HEK293 (cell line): Measurements from ENCODE around the gene GPR83.

Experiments
- HOXC10 ChIP-seq: sonication (generic); formaldehyde crosslinking; IDR thresholded peaks from 2 replicates; pipeline ENCODE4 v1.8.1; 2023; ENCODE audit warnings: mild to moderate bottlenecking, missing genetic modification reagents
- HOXD13 ChIP-seq: sonication (generic); formaldehyde crosslinking; IDR thresholded peaks from 2 replicates; pipeline ENCODE4 v1.8.0; 2022; ENCODE audit warnings: missing genetic modification reagents, borderline replicate concordance
- ZBTB20 ChIP-seq: fragments of 450-650 bp; formaldehyde crosslinking; IDR thresholded peaks from 2 replicates; pipeline ENCODE4 v1.5.1; 2016; ENCODE audit warnings: missing biosample characterization, missing genetic modification characterization
- ZBTB48 ChIP-seq: fragments of 450-650 bp; formaldehyde crosslinking; IDR thresholded peaks from 2 replicates; pipeline ENCODE4 v1.5.1; 2016; ENCODE audit warnings: missing biosample characterization, missing genetic modification characterization
- ZFP69B ChIP-seq: fragments of 450-650 bp; formaldehyde crosslinking; IDR thresholded peaks from 2 replicates; pipeline ENCODE4 v1.5.1; 2016; ENCODE audit warnings: missing biosample characterization, missing genetic modification characterization
- ZIC2 ChIP-seq: fragments of 450-650 bp; formaldehyde crosslinking; IDR thresholded peaks from 2 replicates; pipeline ENCODE4 v1.5.1; 2016; ENCODE audit warnings: missing biosample characterization, missing genetic modification characterization
- ZNF146 ChIP-seq: fragments of 450-650 bp; formaldehyde crosslinking; IDR thresholded peaks from 2 replicates; pipeline ENCODE4 v1.5.1; 2016; ENCODE audit warnings: missing biosample characterization, missing genetic modification characterization
- ZNF157 ChIP-seq: fragments of 450-650 bp; formaldehyde crosslinking; IDR thresholded peaks from 2 replicates; pipeline ENCODE4 v1.5.1; 2016; ENCODE audit warnings: missing biosample characterization, missing genetic modification characterization
- ZNF214 ChIP-seq: fragments of 450-650 bp; formaldehyde crosslinking; IDR thresholded peaks from 2 replicates; pipeline ENCODE4 v1.5.1; 2017; ENCODE audit warnings: missing biosample characterization, mild to moderate bottlenecking, missing genetic modification characterization, borderline replicate concordance
- ZNF223 ChIP-seq: fragments of 450-650 bp; formaldehyde crosslinking; IDR thresholded peaks from 2 replicates; pipeline ENCODE4 v1.5.1; 2016; ENCODE audit warnings: missing biosample characterization, missing genetic modification characterization
- ZNF324 ChIP-seq: fragments of 450-650 bp; formaldehyde crosslinking; IDR thresholded peaks from 2 replicates; pipeline ENCODE4 v1.5.1; 2016; ENCODE audit warnings: missing biosample characterization, missing genetic modification characterization
- ZNF335 ChIP-seq: fragments of 450-650 bp; formaldehyde crosslinking; conservative IDR thresholded peaks from 2 replicates; pipeline ENCODE4 v1.5.1; 2016; ENCODE audit warnings: missing biosample characterization, missing genetic modification characterization
- ZNF391 ChIP-seq: fragments of 450-650 bp; formaldehyde crosslinking; IDR thresholded peaks from 2 replicates; pipeline ENCODE4 v1.5.1; 2016; ENCODE audit warnings: low read depth, missing biosample characterization, missing genetic modification characterization, borderline replicate concordance
- ZNF423 ChIP-seq: fragments of 450-650 bp; formaldehyde crosslinking; IDR thresholded peaks from 2 replicates; pipeline ENCODE4 v1.5.1; 2016; ENCODE audit warnings: missing biosample characterization, missing genetic modification characterization
- ZNF473 ChIP-seq: fragments of 450-650 bp; formaldehyde crosslinking; IDR thresholded peaks from 2 replicates; pipeline ENCODE4 v1.5.1; 2017; ENCODE audit warnings: missing biosample characterization, missing genetic modification characterization
- TF ChIP-seq, protein P1 (sequence below): fragments of 450-650 bp; formaldehyde crosslinking; IDR thresholded peaks from 2 replicates; pipeline ENCODE4 v1.5.1; 2016; ENCODE audit warnings: missing biosample characterization, missing genetic modification characterization, low read depth
- TF ChIP-seq, protein P2 (sequence below): fragments of 450-650 bp; formaldehyde crosslinking; IDR thresholded peaks from 2 replicates; pipeline ENCODE4 v1.5.1; 2017; ENCODE audit warnings: missing biosample characterization, mild to moderate bottlenecking, missing genetic modification characterization, moderate library complexity
- TF ChIP-seq, protein P3 (sequence below): fragments of 450-650 bp; formaldehyde crosslinking; IDR thresholded peaks from 2 replicates; pipeline ENCODE4 v1.5.1; 2016; ENCODE audit warnings: missing biosample characterization, missing genetic modification characterization
- TF ChIP-seq, protein P4 (sequence below): fragments of 450-650 bp; formaldehyde crosslinking; IDR thresholded peaks from 2 replicates; pipeline ENCODE4 v1.5.1; 2016; ENCODE audit warnings: missing biosample characterization, missing genetic modification characterization
- TF ChIP-seq, protein P5 (sequence below): fragments of 450-650 bp; formaldehyde crosslinking; IDR thresholded peaks from 2 replicates; pipeline ENCODE4 v1.5.1; 2016; ENCODE audit warnings: missing biosample characterization, missing genetic modification characterization
- TF ChIP-seq, protein P6 (sequence below): fragments of 450-650 bp; formaldehyde crosslinking; IDR thresholded peaks from 2 replicates; pipeline ENCODE4; 2016; ENCODE audit warnings: missing biosample characterization, missing genetic modification characterization
- TF ChIP-seq, protein P7 (sequence below): fragments of 450-650 bp; formaldehyde crosslinking; IDR thresholded peaks from 2 replicates; pipeline ENCODE4 v1.5.1; 2016; ENCODE audit warnings: missing biosample characterization, missing genetic modification characterization, low read depth
- TF ChIP-seq, protein P8 (sequence below): fragments of 450-650 bp; formaldehyde crosslinking; IDR thresholded peaks from 2 replicates; pipeline ENCODE4 v1.5.1; 2016; ENCODE audit warnings: missing biosample characterization, missing genetic modification characterization

Gene GPR83

DNA sequence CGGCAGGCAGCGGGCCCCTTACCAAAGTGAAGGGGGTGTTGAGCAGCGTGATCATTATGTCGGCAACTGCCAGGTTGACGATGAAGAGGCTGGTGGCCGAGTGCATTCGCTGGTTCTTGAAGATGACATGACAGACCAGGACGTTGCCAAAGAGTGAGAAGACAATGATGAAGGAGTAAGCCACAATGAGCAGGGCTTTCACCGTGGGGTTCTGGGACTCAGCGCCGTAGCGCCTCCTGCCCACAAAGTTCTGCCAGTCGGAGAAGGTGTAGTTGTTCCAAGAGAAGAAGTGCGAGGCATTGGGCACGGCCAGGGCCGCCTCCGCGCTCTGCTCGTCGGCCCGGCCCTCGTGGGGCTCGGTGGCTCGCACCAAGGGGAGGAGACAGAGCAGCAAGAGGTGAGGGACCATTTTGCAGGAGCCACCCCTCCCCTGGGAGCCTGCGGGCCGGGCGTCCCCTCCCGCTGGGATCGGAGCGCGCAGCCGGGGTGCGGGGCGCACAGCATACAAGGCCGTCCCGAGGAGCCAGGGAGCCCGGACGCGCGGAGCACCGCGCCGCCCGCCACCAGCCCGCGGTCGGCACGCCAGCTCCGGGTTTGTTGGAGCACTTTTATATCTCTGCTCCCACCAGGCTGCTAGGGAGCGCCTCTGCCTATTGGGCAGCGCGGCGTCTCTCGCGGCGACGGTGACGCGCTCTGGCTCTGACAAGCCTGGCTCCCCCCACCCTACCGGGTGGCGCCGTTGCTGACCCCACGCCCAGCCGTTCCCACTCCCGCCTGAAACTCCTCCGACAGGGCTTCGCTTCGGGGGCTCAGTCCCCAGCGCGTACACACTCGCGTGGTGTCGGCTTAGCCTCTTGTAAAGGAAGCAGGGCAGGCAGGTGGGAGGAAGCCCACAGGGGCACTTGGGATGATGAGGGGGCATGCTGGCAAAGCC is at the start of gene GPR83 (continued):
- TF ChIP-seq, protein P1, sequence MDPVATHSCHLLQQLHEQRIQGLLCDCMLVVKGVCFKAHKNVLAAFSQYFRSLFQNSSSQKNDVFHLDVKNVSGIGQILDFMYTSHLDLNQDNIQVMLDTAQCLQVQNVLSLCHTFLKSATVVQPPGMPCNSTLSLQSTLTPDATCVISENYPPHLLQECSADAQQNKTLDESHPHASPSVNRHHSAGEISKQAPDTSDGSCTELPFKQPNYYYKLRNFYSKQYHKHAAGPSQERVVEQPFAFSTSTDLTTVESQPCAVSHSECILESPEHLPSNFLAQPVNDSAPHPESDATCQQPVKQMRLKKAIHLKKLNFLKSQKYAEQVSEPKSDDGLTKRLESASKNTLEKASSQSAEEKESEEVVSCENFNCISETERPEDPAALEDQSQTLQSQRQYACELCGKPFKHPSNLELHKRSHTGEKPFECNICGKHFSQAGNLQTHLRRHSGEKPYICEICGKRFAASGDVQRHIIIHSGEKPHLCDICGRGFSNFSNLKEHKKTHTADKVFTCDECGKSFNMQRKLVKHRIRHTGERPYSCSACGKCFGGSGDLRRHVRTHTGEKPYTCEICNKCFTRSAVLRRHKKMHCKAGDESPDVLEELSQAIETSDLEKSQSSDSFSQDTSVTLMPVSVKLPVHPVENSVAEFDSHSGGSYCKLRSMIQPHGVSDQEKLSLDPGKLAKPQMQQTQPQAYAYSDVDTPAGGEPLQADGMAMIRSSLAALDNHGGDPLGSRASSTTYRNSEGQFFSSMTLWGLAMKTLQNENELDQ (tag by site-specific recombination), result no peak
- no peak for TF ChIP-seq ZNF391 (tag by site-specific recombination)
- TF ChIP-seq, protein P2, sequence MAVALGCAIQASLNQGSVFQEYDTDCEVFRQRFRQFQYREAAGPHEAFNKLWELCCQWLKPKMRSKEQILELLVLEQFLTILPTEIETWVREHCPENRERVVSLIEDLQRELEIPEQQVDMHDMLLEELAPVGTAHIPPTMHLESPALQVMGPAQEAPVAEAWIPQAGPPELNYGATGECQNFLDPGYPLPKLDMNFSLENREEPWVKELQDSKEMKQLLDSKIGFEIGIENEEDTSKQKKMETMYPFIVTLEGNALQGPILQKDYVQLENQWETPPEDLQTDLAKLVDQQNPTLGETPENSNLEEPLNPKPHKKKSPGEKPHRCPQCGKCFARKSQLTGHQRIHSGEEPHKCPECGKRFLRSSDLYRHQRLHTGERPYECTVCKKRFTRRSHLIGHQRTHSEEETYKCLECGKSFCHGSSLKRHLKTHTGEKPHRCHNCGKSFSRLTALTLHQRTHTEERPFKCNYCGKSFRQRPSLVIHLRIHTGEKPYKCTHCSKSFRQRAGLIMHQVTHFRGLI (tag by site-specific recombination), result 0 out of 2 replicates have a peak, but pooled peaks have one; percentile 26
- peak; percentile 45 for TF ChIP-seq ZIC2 (tag by site-specific recombination)
- peak; percentile 73 for TF ChIP-seq ZNF335 (tag by site-specific recombination)
- peak; percentile 50; the same call in 1 of the 2 replicates for TF ChIP-seq ZBTB20 (tag by site-specific recombination)
- TF ChIP-seq HOXC10 (CRISPR knock-in tag), result no peak
- TF ChIP-seq HOXD13 (CRISPR knock-in tag), result no peak
- no peak for TF ChIP-seq ZNF146 (tag by site-specific recombination)
- no peak for TF ChIP-seq ZFP69B (tag by site-specific recombination)
- TF ChIP-seq, protein P3, sequence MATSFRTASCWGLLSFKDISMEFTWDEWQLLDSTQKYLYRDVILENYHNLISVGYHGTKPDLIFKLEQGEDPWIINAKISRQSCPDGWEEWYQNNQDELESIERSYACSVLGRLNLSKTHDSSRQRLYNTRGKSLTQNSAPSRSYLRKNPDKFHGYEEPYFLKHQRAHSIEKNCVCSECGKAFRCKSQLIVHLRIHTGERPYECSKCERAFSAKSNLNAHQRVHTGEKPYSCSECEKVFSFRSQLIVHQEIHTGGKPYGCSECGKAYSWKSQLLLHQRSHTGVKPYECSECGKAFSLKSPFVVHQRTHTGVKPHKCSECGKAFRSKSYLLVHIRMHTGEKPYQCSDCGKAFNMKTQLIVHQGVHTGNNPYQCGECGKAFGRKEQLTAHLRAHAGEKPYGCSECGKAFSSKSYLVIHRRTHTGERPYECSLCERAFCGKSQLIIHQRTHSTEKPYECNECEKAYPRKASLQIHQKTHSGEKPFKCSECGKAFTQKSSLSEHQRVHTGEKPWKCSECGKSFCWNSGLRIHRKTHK, result no peak
- TF ChIP-seq ZNF324 (tag by site-specific recombination), result no peak
- no peak for TF ChIP-seq ZNF214 (tag by site-specific recombination)
- TF ChIP-seq, protein P4, sequence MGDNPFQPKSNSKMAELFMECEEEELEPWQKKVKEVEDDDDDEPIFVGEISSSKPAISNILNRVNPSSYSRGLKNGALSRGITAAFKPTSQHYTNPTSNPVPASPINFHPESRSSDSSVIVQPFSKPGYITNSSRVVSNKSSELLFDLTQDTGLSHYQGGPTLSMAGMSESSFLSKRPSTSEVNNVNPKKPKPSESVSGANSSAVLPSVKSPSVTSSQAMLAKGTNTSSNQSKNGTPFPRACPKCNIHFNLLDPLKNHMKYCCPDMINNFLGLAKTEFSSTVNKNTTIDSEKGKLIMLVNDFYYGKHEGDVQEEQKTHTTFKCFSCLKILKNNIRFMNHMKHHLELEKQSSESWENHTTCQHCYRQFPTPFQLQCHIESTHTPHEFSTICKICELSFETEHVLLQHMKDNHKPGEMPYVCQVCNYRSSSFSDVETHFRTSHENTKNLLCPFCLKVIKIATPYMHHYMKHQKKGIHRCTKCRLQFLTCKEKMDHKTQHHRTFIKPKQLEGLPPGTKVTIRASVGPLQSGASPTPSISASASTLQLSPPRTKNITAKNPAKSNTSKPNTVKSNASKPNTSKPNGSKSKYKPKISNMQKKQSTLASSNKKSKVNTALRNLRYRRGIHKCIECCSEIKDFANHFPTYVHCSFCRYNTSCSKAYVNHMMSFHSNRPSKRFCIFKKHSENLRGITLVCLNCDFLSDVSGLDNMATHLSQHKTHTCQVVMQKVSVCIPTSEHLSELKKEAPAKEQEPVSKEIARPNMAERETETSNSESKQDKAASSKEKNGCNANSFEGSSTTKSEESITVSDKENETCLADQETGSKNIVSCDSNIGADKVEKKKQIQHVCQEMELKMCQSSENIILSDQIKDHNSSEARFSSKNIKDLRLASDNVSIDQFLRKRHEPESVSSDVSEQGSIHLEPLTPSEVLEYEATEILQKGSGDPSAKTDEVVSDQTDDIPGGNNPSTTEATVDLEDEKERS, result no peak
- TF ChIP-seq, protein P5, sequence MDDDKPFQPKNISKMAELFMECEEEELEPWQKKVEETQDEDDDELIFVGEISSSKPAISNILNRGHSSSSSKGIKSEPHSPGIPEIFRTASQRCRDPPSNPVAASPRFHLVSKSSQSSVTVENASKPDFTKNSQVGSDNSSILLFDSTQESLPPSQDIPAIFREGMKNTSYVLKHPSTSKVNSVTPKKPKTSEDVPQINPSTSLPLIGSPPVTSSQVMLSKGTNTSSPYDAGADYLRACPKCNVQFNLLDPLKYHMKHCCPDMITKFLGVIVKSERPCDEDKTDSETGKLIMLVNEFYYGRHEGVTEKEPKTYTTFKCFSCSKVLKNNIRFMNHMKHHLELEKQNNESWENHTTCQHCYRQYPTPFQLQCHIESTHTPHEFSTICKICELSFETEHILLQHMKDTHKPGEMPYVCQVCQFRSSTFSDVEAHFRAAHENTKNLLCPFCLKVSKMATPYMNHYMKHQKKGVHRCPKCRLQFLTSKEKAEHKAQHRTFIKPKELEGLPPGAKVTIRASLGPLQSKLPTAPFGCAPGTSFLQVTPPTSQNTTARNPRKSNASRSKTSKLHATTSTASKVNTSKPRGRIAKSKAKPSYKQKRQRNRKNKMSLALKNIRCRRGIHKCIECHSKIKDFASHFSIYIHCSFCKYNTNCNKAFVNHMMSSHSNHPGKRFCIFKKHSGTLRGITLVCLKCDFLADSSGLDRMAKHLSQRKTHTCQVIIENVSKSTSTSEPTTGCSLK (tag by site-specific recombination), result no peak
- no peak for TF ChIP-seq ZNF157 (tag by site-specific recombination)
- no peak for TF ChIP-seq ZNF473 (tag by site-specific recombination)
- TF ChIP-seq, protein P6, sequence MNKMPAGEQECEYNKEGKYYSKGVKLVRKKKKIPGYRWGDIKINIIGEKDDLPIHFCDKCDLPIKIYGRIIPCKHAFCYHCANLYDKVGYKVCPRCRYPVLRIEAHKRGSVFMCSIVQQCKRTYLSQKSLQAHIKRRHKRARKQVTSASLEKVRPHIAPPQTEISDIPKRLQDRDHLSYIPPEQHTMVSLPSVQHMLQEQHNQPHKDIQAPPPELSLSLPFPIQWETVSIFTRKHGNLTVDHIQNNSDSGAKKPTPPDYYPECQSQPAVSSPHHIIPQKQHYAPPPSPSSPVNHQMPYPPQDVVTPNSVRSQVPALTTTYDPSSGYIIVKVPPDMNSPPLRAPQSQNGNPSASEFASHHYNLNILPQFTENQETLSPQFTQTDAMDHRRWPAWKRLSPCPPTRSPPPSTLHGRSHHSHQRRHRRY, result no peak
- TF ChIP-seq ZNF423 (tag by site-specific recombination), result peak; percentile 44; the same call in 1 of the 2 replicates
- TF ChIP-seq, protein P7, sequence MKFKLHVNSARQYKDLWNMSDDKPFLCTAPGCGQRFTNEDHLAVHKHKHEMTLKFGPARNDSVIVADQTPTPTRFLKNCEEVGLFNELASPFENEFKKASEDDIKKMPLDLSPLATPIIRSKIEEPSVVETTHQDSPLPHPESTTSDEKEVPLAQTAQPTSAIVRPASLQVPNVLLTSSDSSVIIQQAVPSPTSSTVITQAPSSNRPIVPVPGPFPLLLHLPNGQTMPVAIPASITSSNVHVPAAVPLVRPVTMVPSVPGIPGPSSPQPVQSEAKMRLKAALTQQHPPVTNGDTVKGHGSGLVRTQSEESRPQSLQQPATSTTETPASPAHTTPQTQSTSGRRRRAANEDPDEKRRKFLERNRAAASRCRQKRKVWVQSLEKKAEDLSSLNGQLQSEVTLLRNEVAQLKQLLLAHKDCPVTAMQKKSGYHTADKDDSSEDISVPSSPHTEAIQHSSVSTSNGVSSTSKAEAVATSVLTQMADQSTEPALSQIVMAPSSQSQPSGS (tag by site-specific recombination), result no peak
- no peak for TF ChIP-seq ZBTB48 (tag by site-specific recombination)
- TF ChIP-seq, protein P8, sequence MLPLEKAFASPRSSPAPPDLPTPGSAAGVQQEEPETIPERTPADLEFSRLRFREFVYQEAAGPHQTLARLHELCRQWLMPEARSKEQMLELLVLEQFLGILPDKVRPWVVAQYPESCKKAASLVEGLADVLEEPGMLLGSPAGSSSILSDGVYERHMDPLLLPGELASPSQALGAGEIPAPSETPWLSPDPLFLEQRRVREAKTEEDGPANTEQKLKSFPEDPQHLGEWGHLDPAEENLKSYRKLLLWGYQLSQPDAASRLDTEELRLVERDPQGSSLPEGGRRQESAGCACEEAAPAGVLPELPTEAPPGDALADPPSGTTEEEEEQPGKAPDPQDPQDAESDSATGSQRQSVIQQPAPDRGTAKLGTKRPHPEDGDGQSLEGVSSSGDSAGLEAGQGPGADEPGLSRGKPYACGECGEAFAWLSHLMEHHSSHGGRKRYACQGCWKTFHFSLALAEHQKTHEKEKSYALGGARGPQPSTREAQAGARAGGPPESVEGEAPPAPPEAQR (tag by site-specific recombination), result no peak
- TF ChIP-seq ZNF223 (tag by site-specific recombination), result no peak
